Measurements from ENCODE around the gene ZNF583.

The ZNF583 gene

GRCh38 chr19:56476093-56476492 is 72.0 kb downstream of the ZNF583 start:
- DNase-seq: no peak

Data from NCI-H1694 treated with DMSO at 0.1 percent for 48 hours (cell line).